Neural cell (in vitro differentiated cells): ENCODE data around the gene NFASC.

Source experiments
- CTCF ChIP-seq: fragments of 450-650 bp; IDR thresholded peaks from 2 replicates; pipeline ENCODE4 v1.5.1; 2014; ENCODE audit warnings: antibody characterized with exemption, mild to moderate bottlenecking, moderate library complexity; ENCODE audit not compliant: poor library complexity, severe bottlenecking
- EZH2 ChIP-seq: fragments of 200-600, 300-800 bp; shearing (Covaris generic), sonication (generic); IDR thresholded peaks from 2 replicates; pipeline ENCODE4 v1.6.1; 2014; ENCODE audit warnings: antibody characterized with exemption, low read length, borderline replicate concordance, mild to moderate bottlenecking; ENCODE audit not compliant: insufficient read depth, poor library complexity, severe bottlenecking
- MXI1 ChIP-seq: fragments of 450-650 bp; conservative IDR thresholded peaks from 2 replicates; pipeline ENCODE4 v1.6.1; 2014; ENCODE audit warnings: antibody characterized with exemption, mild to moderate bottlenecking; ENCODE audit not compliant: poor library complexity, severe bottlenecking
- POLR2AphosphoS5 ChIP-seq: IDR thresholded peaks from 2 replicates; pipeline ENCODE4 v1.6.1; 2012
- RAD21 ChIP-seq: fragments of 450-650 bp; conservative IDR thresholded peaks from 2 replicates; pipeline ENCODE4 v1.6.1; 2014; ENCODE audit warnings: antibody characterized with exemption, mild to moderate bottlenecking, moderate library complexity
- REST ChIP-seq: IDR thresholded peaks from 2 replicates; pipeline ENCODE4 v1.6.1; 2012; ENCODE audit warnings: borderline replicate concordance
- TAF1 ChIP-seq: IDR thresholded peaks from 2 replicates; pipeline ENCODE4 v1.6.1; 2012; ENCODE audit warnings: low read depth

GRCh38 chr1:204917802-204918201 lies 47.1 kb downstream of the NFASC start:
- TF ChIP-seq CTCF: no peak
- TF ChIP-seq EZH2: no peak
- TF ChIP-seq RAD21: no peak
- TF ChIP-seq POLR2AphosphoS5: no peak
- TF ChIP-seq TAF1: no peak
- TF ChIP-seq MXI1: no peak
- no peak for TF ChIP-seq REST
